ENCODE measurements around the gene TTL. TPM values are rescaled to one million over a fixed set of nuclear protein-coding genes. Genes with fewer than 3 reads are reported as not detected.

The TTL gene
- polyA plus RNA-seq, 1 of the 3 experiments (the other 2 are of a cell fraction), result 15.4 TPM

DNA sequence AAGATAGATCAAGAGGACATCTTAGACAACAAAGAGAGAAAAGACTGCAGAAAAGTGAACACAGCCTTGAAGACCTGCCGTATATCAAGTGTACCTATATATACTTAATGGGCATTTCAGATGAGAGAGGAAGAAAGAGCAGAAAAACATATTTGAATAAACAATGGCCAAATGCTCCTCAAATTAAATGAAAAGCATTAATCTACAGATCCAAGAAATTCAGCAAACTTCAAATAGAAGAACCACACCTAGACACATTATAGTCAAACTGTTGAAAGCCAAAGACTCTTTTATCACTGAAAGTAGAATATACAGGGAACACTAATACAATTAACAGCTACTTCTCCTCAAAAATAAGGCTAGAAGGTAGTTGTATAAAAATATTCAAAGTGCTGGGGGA is 18.7 kb upstream of the TTL start:
- Histone ChIP-seq H3K4me1 (ENCODE audit: control insufficient read depth in 1 of 2, insufficient read depth in 2 of 2, low read depth in 1 of 2, low read length in 1 of 2) (no peaks in the 10 kb centered on the region), H3K27me3 (ENCODE audit: insufficient read depth) (no peaks in the 10 kb centered on the region), H3K4me3 (ENCODE audit: low read depth in 2 of 2, low read length in 1 of 2) (no peak overlapping the region), H3K9ac (no peak overlapping the region), H3F3A (replicated peaks; ENCODE audit: insufficient read depth) (no peaks in the 10 kb centered on the region), H3K36me3 (replicated peaks in 1 of 2; ENCODE audit: control insufficient read depth in 1 of 2, insufficient read depth in 2 of 2, low read length in 1 of 2) (no peaks in the 10 kb centered on the region), H2AFZ (ENCODE audit: low read depth) (no peak overlapping the region), H4K20me1 (ENCODE audit: insufficient read depth) (no peaks in the 10 kb centered on the region), H3K9me3 (no peaks in the 10 kb centered on the region), H3K79me2 (ENCODE audit: insufficient read depth) (no peaks in the 10 kb centered on the region), H3K9me2 (no peaks in the 10 kb centered on the region), H3K27ac (ENCODE audit: low read depth in 2 of 2, low read length in 1 of 2) (no peak overlapping the region), H3K4me2 (no peak overlapping the region)
- TF ChIP-seq SIN3A (IDR thresholded peaks at IDR 0.05; ENCODE audit: borderline replicate concordance, low read depth, low read length), result no peak
- TF ChIP-seq, protein P1, sequence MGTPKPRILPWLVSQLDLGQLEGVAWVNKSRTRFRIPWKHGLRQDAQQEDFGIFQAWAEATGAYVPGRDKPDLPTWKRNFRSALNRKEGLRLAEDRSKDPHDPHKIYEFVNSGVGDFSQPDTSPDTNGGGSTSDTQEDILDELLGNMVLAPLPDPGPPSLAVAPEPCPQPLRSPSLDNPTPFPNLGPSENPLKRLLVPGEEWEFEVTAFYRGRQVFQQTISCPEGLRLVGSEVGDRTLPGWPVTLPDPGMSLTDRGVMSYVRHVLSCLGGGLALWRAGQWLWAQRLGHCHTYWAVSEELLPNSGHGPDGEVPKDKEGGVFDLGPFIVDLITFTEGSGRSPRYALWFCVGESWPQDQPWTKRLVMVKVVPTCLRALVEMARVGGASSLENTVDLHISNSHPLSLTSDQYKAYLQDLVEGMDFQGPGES (IDR thresholded peaks at IDR 0.05; ENCODE audit: low read depth, low read length), result no peak
- TF ChIP-seq ELF1 (IDR thresholded peaks at IDR 0.05), result no peak
- TF ChIP-seq, protein P2, sequence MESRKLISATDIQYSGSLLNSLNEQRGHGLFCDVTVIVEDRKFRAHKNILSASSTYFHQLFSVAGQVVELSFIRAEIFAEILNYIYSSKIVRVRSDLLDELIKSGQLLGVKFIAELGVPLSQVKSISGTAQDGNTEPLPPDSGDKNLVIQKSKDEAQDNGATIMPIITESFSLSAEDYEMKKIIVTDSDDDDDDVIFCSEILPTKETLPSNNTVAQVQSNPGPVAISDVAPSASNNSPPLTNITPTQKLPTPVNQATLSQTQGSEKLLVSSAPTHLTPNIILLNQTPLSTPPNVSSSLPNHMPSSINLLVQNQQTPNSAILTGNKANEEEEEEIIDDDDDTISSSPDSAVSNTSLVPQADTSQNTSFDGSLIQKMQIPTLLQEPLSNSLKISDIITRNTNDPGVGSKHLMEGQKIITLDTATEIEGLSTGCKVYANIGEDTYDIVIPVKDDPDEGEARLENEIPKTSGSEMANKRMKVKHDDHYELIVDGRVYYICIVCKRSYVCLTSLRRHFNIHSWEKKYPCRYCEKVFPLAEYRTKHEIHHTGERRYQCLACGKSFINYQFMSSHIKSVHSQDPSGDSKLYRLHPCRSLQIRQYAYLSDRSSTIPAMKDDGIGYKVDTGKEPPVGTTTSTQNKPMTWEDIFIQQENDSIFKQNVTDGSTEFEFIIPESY (IDR thresholded peaks at IDR 0.05; ENCODE audit: borderline replicate concordance, low read depth), result no peak
- TF ChIP-seq EZH2phosphoT487 (IDR thresholded peaks at IDR 0.05; ENCODE audit: borderline replicate concordance, low read depth), result no peak
- no peak for TF ChIP-seq EP300 (IDR thresholded peaks at IDR 0.05; ENCODE audit: borderline replicate concordance in 1 of 2, low read depth in 1 of 2, low read length in 1 of 2)
- no peak for TF ChIP-seq RXRA (IDR thresholded peaks at IDR 0.05; ENCODE audit: borderline replicate concordance, low read depth)
- TF ChIP-seq FOXJ3 (CRISPR knock-in tag; IDR thresholded peaks at IDR 0.05), result no peak
- TF ChIP-seq, protein P3, sequence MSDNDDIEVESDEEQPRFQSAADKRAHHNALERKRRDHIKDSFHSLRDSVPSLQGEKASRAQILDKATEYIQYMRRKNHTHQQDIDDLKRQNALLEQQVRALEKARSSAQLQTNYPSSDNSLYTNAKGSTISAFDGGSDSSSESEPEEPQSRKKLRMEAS (IDR thresholded peaks at IDR 0.05; ENCODE audit: low read depth), result no peak
- TF ChIP-seq CHD2 (IDR thresholded peaks at IDR 0.05; ENCODE audit: low read length, partially characterized antibody), result no peak
- no peak for TF ChIP-seq RAD21 (IDR thresholded peaks at IDR 0.05; ENCODE audit: low read length)
- TF ChIP-seq MXI1 (IDR thresholded peaks at IDR 0.05; ENCODE audit: low read depth, low read length), result no peak
- no peak for TF ChIP-seq GABPA (IDR thresholded peaks at IDR 0.05; ENCODE audit: low read depth)
- TF ChIP-seq RCOR1 (IDR thresholded peaks at IDR 0.05; ENCODE audit: low read length), result no peak
- no peak for TF ChIP-seq MEF2A (IDR thresholded peaks at IDR 0.05; ENCODE audit: borderline replicate concordance, low read depth)
- TF ChIP-seq POLR2AphosphoS5 (IDR thresholded peaks at IDR 0.05; ENCODE audit: low read depth, low read length), result no peak
- TF ChIP-seq, protein P4, sequence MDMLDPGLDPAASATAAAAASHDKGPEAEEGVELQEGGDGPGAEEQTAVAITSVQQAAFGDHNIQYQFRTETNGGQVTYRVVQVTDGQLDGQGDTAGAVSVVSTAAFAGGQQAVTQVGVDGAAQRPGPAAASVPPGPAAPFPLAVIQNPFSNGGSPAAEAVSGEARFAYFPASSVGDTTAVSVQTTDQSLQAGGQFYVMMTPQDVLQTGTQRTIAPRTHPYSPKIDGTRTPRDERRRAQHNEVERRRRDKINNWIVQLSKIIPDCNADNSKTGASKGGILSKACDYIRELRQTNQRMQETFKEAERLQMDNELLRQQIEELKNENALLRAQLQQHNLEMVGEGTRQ (IDR thresholded peaks at IDR 0.05; ENCODE audit: borderline replicate concordance, low read depth, low read length), result no peak
- TF ChIP-seq, protein P5, sequence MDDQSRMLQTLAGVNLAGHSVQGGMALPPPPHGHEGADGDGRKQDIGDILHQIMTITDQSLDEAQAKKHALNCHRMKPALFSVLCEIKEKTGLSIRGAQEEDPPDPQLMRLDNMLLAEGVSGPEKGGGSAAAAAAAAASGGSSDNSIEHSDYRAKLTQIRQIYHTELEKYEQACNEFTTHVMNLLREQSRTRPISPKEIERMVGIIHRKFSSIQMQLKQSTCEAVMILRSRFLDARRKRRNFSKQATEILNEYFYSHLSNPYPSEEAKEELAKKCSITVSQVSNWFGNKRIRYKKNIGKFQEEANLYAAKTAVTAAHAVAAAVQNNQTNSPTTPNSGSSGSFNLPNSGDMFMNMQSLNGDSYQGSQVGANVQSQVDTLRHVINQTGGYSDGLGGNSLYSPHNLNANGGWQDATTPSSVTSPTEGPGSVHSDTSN (IDR thresholded peaks at IDR 0.05), result no peak
- TF ChIP-seq RFX5 (IDR thresholded peaks at IDR 0.05; ENCODE audit: low read length), result no peak
- no peak for TF ChIP-seq JUND (IDR thresholded peaks at IDR 0.05)
- 84% methylated on average over 1 of the region's 1 CpG for WGBS (ENCODE audit: low lambda C conversion rate)
- DNase-seq, result no peak
- CTCF ChIA-PET, result no interaction called here
- POLR2A ChIA-PET, result no interaction called here

Data from SK-N-SH (cell line).